A549 (cell line): ENCODE results near the gene NGRN. TPM values are rescaled to one million over a fixed set of nuclear protein-coding genes. Genes with fewer than 3 reads are reported as not detected.
A peak's percentile ranks its signal among the peaks of the same experiment; 100 is the strongest.
"Not testable (repeated sequence)": the region's sequence is repeated elsewhere in the genome, so short reads cannot be mapped to it uniquely, and the experiment has no call there.

Experiments
- ATAC-seq, 2 experiments: fragments of 200-7000 bp in 1 of 2; fragments of >200 bp in 1 of 2; cut with Nextera tagmentation in 1 of 2; cut with Tn5 transposase in 1 of 2; 3 replicates each; pipeline versions ENCODE4 v1.8.0 to v1.9.1; 2018 to 2020; ENCODE audit warnings: mild to moderate bottlenecking in 1 of 2, moderate library complexity in 1 of 2
- CTCF ChIA-PET: fragments of 300-600 bp; sonication (Branson Sonifier 250); formaldehyde crosslinking; extraction: SDS; loops from one replicate; lab custom pipeline; 2021; ENCODE audit warnings: antibody characterized with exemption, inconsistent platforms; lab: Yijun Ruan, JAX
- POLR2A ChIA-PET: fragments of 350-600 bp; formaldehyde crosslinking; extraction: SDS; loops from one replicate; lab custom pipeline; 2021; ENCODE audit warnings: antibody characterized with exemption, inconsistent platforms; lab: Yijun Ruan, JAX
- DNase-seq, 2 experiments: peaks; one replicate each; pipeline versions ENCODE4 v3.0.0 to v3.0.0-alpha.2; 2011 to 2016; ENCODE audit warnings: low read depth in 1 of 2, low spot score in 1 of 2
- FAIRE-seq: peaks from 2 replicates; lab custom pipeline; 2011; peaks lifted over from hg19 to GRCh38; lab: Jason Lieb, UNC
- H3K27ac ChIP-seq, 2 experiments: fragments of >200 bp; sonication (Bioruptor Twin); formaldehyde crosslinking; 3 replicates each; pipeline ENCODE4 v1.5.1; 2016 to 2017
- H3K4me1 ChIP-seq: fragments of >200 bp; sonication (Bioruptor Twin); formaldehyde crosslinking; 3 replicates; pipeline ENCODE4 v1.6.1; 2016
- H3K4me2 ChIP-seq: fragments of >200 bp; sonication (Bioruptor Twin); formaldehyde crosslinking; 3 replicates; pipeline ENCODE4 v1.6.1; 2016
- H3K4me3 ChIP-seq: fragments of >200 bp; sonication (Bioruptor Twin); formaldehyde crosslinking; 3 replicates; pipeline ENCODE4 v1.5.1; 2016
- H3K9me3 ChIP-seq: fragments of >200 bp; sonication (Bioruptor Twin); formaldehyde crosslinking; 3 replicates; pipeline ENCODE4 v1.6.1; 2016
- BCL3 ChIP-seq: fragments of >200 bp; sonication (Bioruptor Twin); formaldehyde crosslinking; IDR thresholded peaks from 3 replicates; pipeline ENCODE4 v1.6.1; 2016
- CBX2 ChIP-seq: fragments of 200-600 bp; sonication (generic); IDR thresholded peaks from 2 replicates; pipeline ENCODE4 v1.6.1; 2016; ENCODE audit warnings: low read depth, mild to moderate bottlenecking, borderline replicate concordance
- CEBPB ChIP-seq, 2 experiments: fragments of >200 bp in 1 of 2; sonication (Bioruptor Twin) in 1 of 2; formaldehyde crosslinking in 1 of 2; IDR thresholded peaks; 2 replicates each; pipeline ENCODE4 v1.6.1; 2012 to 2016
- CHD2 ChIP-seq: fragments of 150-350 bp; IDR thresholded peaks from 2 replicates; pipeline ENCODE4 v1.6.1; 2014; ENCODE audit warnings: low read length; ENCODE audit not compliant: partially characterized antibody
- E2F6 ChIP-seq: IDR thresholded peaks from 2 replicates; pipeline ENCODE4 v1.6.1; 2012; ENCODE audit warnings: low read depth, borderline replicate concordance
- EP300 ChIP-seq, 2 experiments: fragments of >200 bp; sonication (Bioruptor Twin); formaldehyde crosslinking; IDR thresholded peaks; 2 replicates in 1 of 2; 3 replicates in 1 of 2; pipeline ENCODE4 v1.6.1; 2016 to 2017
- HDAC2 ChIP-seq: fragments of 200-600 bp; sonication (generic); IDR thresholded peaks from 2 replicates; pipeline ENCODE4 v1.6.1; 2016
- HMGXB4 ChIP-seq: fragments of 250-450 bp; sonication (Bioruptor Pico); IDR thresholded peaks from 2 replicates; pipeline ENCODE4 v1.5.0; 2021; ENCODE audit warnings: mild to moderate bottlenecking, moderate library complexity, borderline replicate concordance
- HOXB5 ChIP-seq: fragments of 250-450 bp; sonication (Bioruptor Pico); IDR thresholded peaks from 2 replicates; pipeline ENCODE4 v1.5.0; 2020; ENCODE audit warnings: mild to moderate bottlenecking, moderate library complexity
- MYC ChIP-seq: IDR thresholded peaks from 2 replicates; pipeline ENCODE4 v1.6.1; 2012; ENCODE audit warnings: mild to moderate bottlenecking, inconsistent platforms, low read length, improper control_type of control experiment, borderline replicate concordance
- NPAS2 ChIP-seq: fragments of 250-450 bp; sonication (Bioruptor Pico); IDR thresholded peaks from 2 replicates; pipeline ENCODE4 v1.8.0; 2022; ENCODE audit warnings: mild to moderate bottlenecking, moderate library complexity, borderline replicate concordance
- NR3C1 ChIP-seq: fragments of >200 bp; sonication (Bioruptor Twin); formaldehyde crosslinking; IDR thresholded peaks from 3 replicates; pipeline ENCODE4 v1.6.1; 2017
- PBX3 ChIP-seq: IDR thresholded peaks from 2 replicates; pipeline ENCODE4 v1.6.1; 2012
- RCOR1 ChIP-seq: fragments of 150-350 bp; IDR thresholded peaks from 2 replicates; pipeline ENCODE4 v1.6.1; 2014; ENCODE audit warnings: antibody characterized with exemption, low read length, low read depth
- RFX5 ChIP-seq: fragments of 450-650 bp; IDR thresholded peaks from 2 replicates; pipeline ENCODE4 v1.7.1; 2014; ENCODE audit warnings: antibody characterized with exemption, mild to moderate bottlenecking, moderate library complexity
- USF2 ChIP-seq: fragments of 450-650 bp; IDR thresholded peaks from 2 replicates; pipeline ENCODE4 v1.6.1; 2014; ENCODE audit warnings: antibody characterized with exemption
- ZC3H11A ChIP-seq: fragments of 450-650 bp; IDR thresholded peaks from 2 replicates; pipeline ENCODE4 v1.6.1; 2014; ENCODE audit warnings: antibody characterized with exemption, mild to moderate bottlenecking
- ZFP36 ChIP-seq: fragments of 450-650 bp; IDR thresholded peaks from 2 replicates; pipeline ENCODE4 v1.6.1; 2014; ENCODE audit warnings: borderline replicate concordance; ENCODE audit not compliant: partially characterized antibody
- WGBS: methylation state at CpG from one replicate; pipeline ENCODE4 v1.1.6; 2017; ENCODE audit errors: missing lambda C conversion rate; 5-methylcytosine and 5-hydroxymethylcytosine counted together
- polyA plus RNA-seq, 4 experiments: library from polyadenylated mRNA; depleted of rRNA in 3 of 4; stranded (reverse); fragments of >200 nt; fragmentation: RNase III in 1 of 4; extraction: RNeasy Plus Mini Kit Qiagen cat#74134 plus additional on column Dnase treatment in 1 of 4; gene quantifications; 2 replicates in 3 of 4; 3 replicates in 1 of 4; pipeline ENCODE4 v1.2.3, GENCODE V29; 2011 to 2017

NGRN gene
- polyA plus RNA-seq, 2 of the 4 experiments (the other 2 are of a cell fraction) = 83.2 to 159 TPM

- peak; percentile 39; the same call in 1 of the 2 replicates for TF ChIP-seq USF2
- H3K4me3 ChIP-seq, H3K4me2 ChIP-seq, H3K4me1 ChIP-seq, ATAC-seq, FAIRE-seq, DNase-seq, POLR2A ChIA-PET, H3K27ac ChIP-seq: not testable (repeated sequence)
- 27% methylated on average over 4 of the region's 4 CpGs for WGBS
- CTCF ChIA-PET = interaction anchor here (0.8 to 2.8 kb wide), 8 partner anchors 10 to 590 kb away, joined by 3 to 16 read pairs (median 4); no protein-coding TSS in a partner anchor
- peaks cover 14% of the 10 kb centered on the region for H3K9me3 ChIP-seq
Measured at GRCh38 chr15:90296316-90296884, 30.9 kb downstream of the NGRN start.

- 94% methylated on average over 4 of the region's 4 CpGs for WGBS
- Histone ChIP-seq H3K27ac (no peak overlapping the region), H3K4me1 (no peaks in the 10 kb centered on the region), H3K4me3 (no peak overlapping the region), H3K4me2 (no peak overlapping the region), H3K9me3 (peaks cover 14% of the 10 kb centered on the region)
- ATAC-seq (no peak), DNase-seq (no peak), FAIRE-seq (no peak)
- no peak for TF ChIP-seq ZC3H11A
- no peak for TF ChIP-seq CHD2
- TF ChIP-seq CBX2 = no peak
- TF ChIP-seq CEBPB (IDR thresholded peaks at IDR 0.05) = no peak
- no peak for TF ChIP-seq HOXB5 (CRISPR knock-in tag)
- no peak for TF ChIP-seq USF2
- TF ChIP-seq NR3C1 = no peak
- no peak for TF ChIP-seq NPAS2 (CRISPR knock-in tag)
- TF ChIP-seq HDAC2 = no peak
- TF ChIP-seq HMGXB4 (CRISPR knock-in tag) = no peak
- no peak for TF ChIP-seq RFX5
- no peak for TF ChIP-seq BCL3
- TF ChIP-seq EP300 (IDR thresholded peaks at IDR 0.05) = no peak
- TF ChIP-seq ZFP36 = no peak
- no peak for TF ChIP-seq RCOR1
- no peak for TF ChIP-seq MYC
- TF ChIP-seq PBX3 = no peak
- no peak for TF ChIP-seq E2F6
- POLR2A ChIA-PET = no interaction called here
- CTCF ChIA-PET = interaction anchor here (0.9 to 2.8 kb wide), 3 partner anchors 11 to 185 kb away, joined by 3 to 16 read pairs (median 16); no protein-coding TSS in a partner anchor
Measured at GRCh38 chr15:90297021-90297420, 31.5 kb downstream of the NGRN start.
